Lower lobe of right lung (tissue), 2 donors: Measurements from ENCODE around the gene VARS2. TPM values are rescaled to one million over a fixed set of nuclear protein-coding genes. Genes with fewer than 3 reads are reported as not detected.
"Not testable (repeated sequence)": the region's sequence is repeated elsewhere in the genome, so short reads cannot be mapped to it uniquely, and the experiment has no call there.

Experiments used
- ATAC-seq, 2 donors: fragments of 200-7000 bp; cut with Tn5 transposase; one replicate each; pipeline ENCODE4 v1.9.1; 2020 to 2022; ENCODE audit warnings: mild to moderate bottlenecking in 2 of 2, moderate library complexity in 2 of 2
- DNase-seq: peaks from one replicate; pipeline ENCODE4 v3.0.0-alpha.2; 2020
- H3K27ac ChIP-seq: fragments of 200-600 bp; one replicate; pipeline ENCODE4 v1.8.0; 2022
- H3K27me3 ChIP-seq: fragments of 200-600 bp; one replicate; pipeline ENCODE4 v1.8.0; 2022; ENCODE audit warnings: low read depth
- H3K36me3 ChIP-seq: fragments of 200-600 bp; one replicate; pipeline ENCODE4 v1.8.0; 2022; ENCODE audit warnings: mild to moderate bottlenecking
- H3K4me1 ChIP-seq: fragments of 200-600 bp; one replicate; pipeline ENCODE4 v1.8.0; 2022
- H3K4me3 ChIP-seq: fragments of 200-600 bp; one replicate; pipeline ENCODE4 v1.8.0; 2022; ENCODE audit warnings: mild to moderate bottlenecking
- H3K9me3 ChIP-seq: fragments of 200-600 bp; one replicate; pipeline ENCODE4 v1.8.0; 2022
- CTCF ChIP-seq: fragments of 200-600 bp; IDR thresholded peaks from one replicate; pipeline ENCODE4 v1.8.0; 2022; ENCODE audit warnings: antibody characterized with exemption, mild to moderate bottlenecking
- intact Hi-C: fragments of 100-400 bp; cut with DNase I; formaldehyde crosslinking; loops from one replicate; pipeline ENCODE4 v1.11.0; 2022
- total RNA-seq: library from RNA; stranded (reverse); fragmentation: NEBNext Ultra II Directional; extraction: Animal tissue kit (Norgen Biotek cat#: 25700); gene quantifications from one replicate; pipeline ENCODE4 v1.2.1, GENCODE V29; 2021
- donor health status: DM: no; HTN: yes; CAD: no; lungs with severe emphysema.

Gene VARS2
- total RNA-seq, 1 donor from 2014 or later = 33.0 TPM

- H3K4me3 ChIP-seq = peak within 1 kb of the TSS; percentile 69
- no peaks in the 10 kb centered on the region for H3K27me3 ChIP-seq
- ATAC-seq (peak; percentile 98 to 99), DNase-seq (peak; percentile 97)
- no peak for TF ChIP-seq CTCF
- peaks cover 36% of the 10 kb centered on the region for H3K36me3 ChIP-seq
- no peaks in the 10 kb centered on the region for H3K9me3 ChIP-seq
- intact Hi-C loops = no loop called here
- peaks cover 12% of the 10 kb centered on the region for H3K4me1 ChIP-seq
- peak within 1 kb of the TSS; percentile 56 for H3K27ac ChIP-seq
These were observed 6.1 kb upstream of the VARS2 start, which contains the start of gene GTF2H4 for GRCh38 chr6:30907758-30908591. TSS of gene GTF2H4 (plus strand) at chr6:30908207.

GRCh38 chr6:30908700-30909099, 5.3 kb upstream of the VARS2 start:
- H3K27ac ChIP-seq = peak overlapping the region; percentile 56
- peaks cover 18% of the 10 kb centered on the region for H3K4me1 ChIP-seq
- intact Hi-C loops = no loop called here
- H3K36me3 ChIP-seq = peaks cover 36% of the 10 kb centered on the region
- H3K4me3 ChIP-seq = peak overlapping the region; percentile 69
- no peaks in the 10 kb centered on the region for H3K27me3 ChIP-seq
- ATAC-seq = no peak
- DNase-seq = no peak
- no peaks in the 10 kb centered on the region for H3K9me3 ChIP-seq
- TF ChIP-seq CTCF = no peak

GRCh38 chr6:30910473-30910872, 3.6 kb upstream of the VARS2 start:
- intact Hi-C loops = loop anchor here (10.0 kb wide), 1 partner anchor 164 kb away; no protein-coding TSS in a partner anchor
- peaks cover 30% of the 10 kb centered on the region for H3K4me1 ChIP-seq

GRCh38 chr6:30912746-30913520, 1.1 kb upstream of the VARS2 start:
- H3K4me1 ChIP-seq = peaks cover 54% of the 10 kb centered on the region
- H3K9me3 ChIP-seq = no peaks in the 10 kb centered on the region
- DNase-seq = peak; percentile 26
- intact Hi-C loops = loop anchor here (10.0 kb wide), 1 partner anchor 162 kb away; no protein-coding TSS in a partner anchor
- no peak for TF ChIP-seq CTCF
- no peak overlapping the region for H3K4me3 ChIP-seq
- peak overlapping the region; percentile 92 for H3K27ac ChIP-seq
- H3K36me3 ChIP-seq = peaks cover 49% of the 10 kb centered on the region
- no peaks in the 10 kb centered on the region for H3K27me3 ChIP-seq
- no peak for ATAC-seq

More at GRCh38 chr6:30910473-30910872, 3.6 kb upstream of the VARS2 start:
- not testable (repeated sequence) for H3K27ac ChIP-seq, ATAC-seq, H3K27me3 ChIP-seq, H3K9me3 ChIP-seq, H3K4me3 ChIP-seq
- DNase-seq = peak; percentile 32
- peaks cover 36% of the 10 kb centered on the region for H3K36me3 ChIP-seq

- Histone ChIP-seq H3K4me3 (peak overlapping the region; percentile 71), H3K27me3 (no peaks in the 10 kb centered on the region), H3K36me3 (peaks cover 56% of the 10 kb centered on the region), H3K9me3 (no peaks in the 10 kb centered on the region), H3K27ac (peak overlapping the region; percentile 92), H3K4me1 (peaks cover 52% of the 10 kb centered on the region)
- DNase-seq (no peak), ATAC-seq (peak in 1 of 2 donors; percentile 63)
- TF ChIP-seq CTCF = no peak
- intact Hi-C loops = loop anchor here (10.0 kb wide), 1 partner anchor 161 kb away; no protein-coding TSS in a partner anchor
These were observed 340 bp upstream of the VARS2 start for GRCh38 chr6:30913721-30914075.
